Measurements from ENCODE around the gene SORCS2. TPM values are rescaled to one million over a fixed set of nuclear protein-coding genes. Genes with fewer than 3 reads are reported as not detected.

SORCS2 gene
- total RNA-seq, 1 experiment from 2014 or later: 0.15 TPM

DNA sequence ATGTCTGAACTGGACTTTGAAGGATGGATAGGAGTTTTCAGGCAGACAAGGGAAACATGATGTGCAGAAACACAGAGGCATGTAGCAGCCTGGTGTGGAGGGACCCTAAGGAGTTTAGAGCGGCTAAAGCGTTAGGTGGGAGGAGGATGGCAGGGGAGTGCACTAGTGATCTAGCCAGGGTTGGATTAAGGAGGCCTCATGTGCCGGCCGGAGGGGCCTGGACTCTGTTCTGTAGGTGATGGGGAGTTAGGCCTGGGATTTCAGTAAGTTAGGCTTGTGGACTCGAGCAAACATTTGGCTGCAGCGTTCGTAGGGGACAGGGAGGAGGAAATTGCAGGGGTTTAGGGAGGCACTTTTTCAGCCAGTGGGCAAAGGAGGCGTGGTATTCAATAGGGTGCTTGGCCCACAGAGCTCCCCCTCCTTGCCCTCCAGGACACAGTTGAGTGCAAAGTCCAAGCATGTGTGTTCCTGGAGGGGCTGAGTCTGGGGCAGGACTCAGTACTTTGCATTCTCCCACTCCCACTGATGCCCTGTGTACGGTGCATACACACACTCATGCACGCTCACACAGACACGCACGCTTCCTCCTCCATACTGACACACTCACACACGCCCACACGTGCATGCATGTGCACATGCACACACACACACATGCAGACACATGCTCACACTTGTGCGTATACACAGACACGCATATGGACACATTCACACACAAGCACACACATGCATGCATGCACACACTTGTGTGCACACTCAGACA lies 223.8 kb downstream of the SORCS2 start:
- ChIA-PET POLR2A (no interaction called here), CTCF (no interaction called here)
- intact Hi-C loops (cut with micrococcal nuclease; ENCODE audit: unreplicated experiment): no loop called here
- no peak for DNase-seq (ENCODE audit: low read depth, low spot score)
- Histone ChIP-seq H3K27ac (ENCODE audit: low read length) (no peak overlapping the region), H3K36me3 (ENCODE audit: control insufficient read depth, insufficient read depth, low read length) (no peaks in the 10 kb centered on the region), H3K4me1 (ENCODE audit: control insufficient read depth, insufficient read depth, low read length) (no peaks in the 10 kb centered on the region), H3K9me3 (ENCODE audit: control insufficient read depth, insufficient read depth, low read depth, low read length) (no peaks in the 10 kb centered on the region), H3K4me3 (ENCODE audit: low read depth in 2 of 2, low read length in 2 of 2) (no peak overlapping the region), H3K27me3 (ENCODE audit: control insufficient read depth, insufficient read depth, low read length) (no peaks in the 10 kb centered on the region)
- BruUV-seq (replicated peaks): no TSS peak
- in situ Hi-C loops (cut with HindIII; ENCODE audit: low pct_unique_long_range_greater_than_20kb, low sequenced_read_pairs): no loop called here
- no peak for ATAC-seq
- no peak for TF ChIP-seq REST (IDR thresholded peaks at IDR 0.05; ENCODE audit: insufficient read depth in 1 of 2, low read depth in 2 of 2, low read length in 1 of 2)
- TF ChIP-seq SIN3A (IDR thresholded peaks at IDR 0.05; ENCODE audit: borderline replicate concordance, insufficient read depth, low read depth, low read length): no peak

GRCh38 chr4:7416745-7417432 lies 224.6 kb downstream of the SORCS2 start:
- ATAC-seq (no peak), DNase-seq (ENCODE audit: low read depth, low spot score) (no peak)
- CTCF ChIA-PET: no interaction called here
- intact Hi-C loops (cut with micrococcal nuclease; ENCODE audit: unreplicated experiment) (no loop called here), in situ Hi-C loops (cut with HindIII; ENCODE audit: low pct_unique_long_range_greater_than_20kb, low sequenced_read_pairs) (no loop called here)
- TF ChIP-seq TCF7L2 (IDR thresholded peaks at IDR 0.05; ENCODE audit: low read depth, low read length): no peak
- TF ChIP-seq SIN3A (IDR thresholded peaks at IDR 0.05; ENCODE audit: borderline replicate concordance, insufficient read depth, low read depth, low read length): no peak
- Histone ChIP-seq H3K36me3 (ENCODE audit: control insufficient read depth, insufficient read depth, low read length) (no peaks in the 10 kb centered on the region), H3K27me3 (ENCODE audit: control insufficient read depth, insufficient read depth, low read length) (no peaks in the 10 kb centered on the region), H3K27ac (ENCODE audit: low read length) (no peak overlapping the region), H3K4me3 (ENCODE audit: low read depth in 2 of 2, low read length in 2 of 2) (no peak overlapping the region), H3K9me3 (ENCODE audit: control insufficient read depth, insufficient read depth, low read depth, low read length) (no peaks in the 10 kb centered on the region), H3K4me1 (ENCODE audit: control insufficient read depth, insufficient read depth, low read length) (no peaks in the 10 kb centered on the region)
- POLR2A ChIA-PET: no interaction called here
- no TSS peak for BruUV-seq (replicated peaks)

- BruUV-seq (replicated peaks): no TSS peak
- Histone ChIP-seq H3K9me3 (ENCODE audit: control insufficient read depth, insufficient read depth, low read depth, low read length) (no peaks in the 10 kb centered on the region), H3K4me1 (ENCODE audit: control insufficient read depth, insufficient read depth, low read length) (no peaks in the 10 kb centered on the region), H3K4me3 (ENCODE audit: low read depth in 2 of 2, low read length in 2 of 2) (no peak overlapping the region), H3K27ac (ENCODE audit: low read length) (no peak overlapping the region), H3K36me3 (ENCODE audit: control insufficient read depth, insufficient read depth, low read length) (no peaks in the 10 kb centered on the region), H3K27me3 (ENCODE audit: control insufficient read depth, insufficient read depth, low read length) (no peaks in the 10 kb centered on the region)
- in situ Hi-C loops (cut with HindIII; ENCODE audit: low pct_unique_long_range_greater_than_20kb, low sequenced_read_pairs): no loop called here
- intact Hi-C loops (cut with micrococcal nuclease; ENCODE audit: unreplicated experiment): no loop called here
- TF ChIP-seq POLR2AphosphoS5 (IDR thresholded peaks at IDR 0.05; ENCODE audit: low read depth, low read length) (no peak), REST (IDR thresholded peaks at IDR 0.05; ENCODE audit: insufficient read depth in 1 of 2, low read depth in 2 of 2, low read length in 1 of 2) (no peak), SIN3A (IDR thresholded peaks at IDR 0.05; ENCODE audit: borderline replicate concordance, insufficient read depth, low read depth, low read length) (no peak), TCF7L2 (IDR thresholded peaks at IDR 0.05; ENCODE audit: low read depth, low read length) (no peak)
- TF ChIP-seq, protein P1, sequence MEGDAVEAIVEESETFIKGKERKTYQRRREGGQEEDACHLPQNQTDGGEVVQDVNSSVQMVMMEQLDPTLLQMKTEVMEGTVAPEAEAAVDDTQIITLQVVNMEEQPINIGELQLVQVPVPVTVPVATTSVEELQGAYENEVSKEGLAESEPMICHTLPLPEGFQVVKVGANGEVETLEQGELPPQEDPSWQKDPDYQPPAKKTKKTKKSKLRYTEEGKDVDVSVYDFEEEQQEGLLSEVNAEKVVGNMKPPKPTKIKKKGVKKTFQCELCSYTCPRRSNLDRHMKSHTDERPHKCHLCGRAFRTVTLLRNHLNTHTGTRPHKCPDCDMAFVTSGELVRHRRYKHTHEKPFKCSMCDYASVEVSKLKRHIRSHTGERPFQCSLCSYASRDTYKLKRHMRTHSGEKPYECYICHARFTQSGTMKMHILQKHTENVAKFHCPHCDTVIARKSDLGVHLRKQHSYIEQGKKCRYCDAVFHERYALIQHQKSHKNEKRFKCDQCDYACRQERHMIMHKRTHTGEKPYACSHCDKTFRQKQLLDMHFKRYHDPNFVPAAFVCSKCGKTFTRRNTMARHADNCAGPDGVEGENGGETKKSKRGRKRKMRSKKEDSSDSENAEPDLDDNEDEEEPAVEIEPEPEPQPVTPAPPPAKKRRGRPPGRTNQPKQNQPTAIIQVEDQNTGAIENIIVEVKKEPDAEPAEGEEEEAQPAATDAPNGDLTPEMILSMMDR (IDR thresholded peaks at IDR 0.05): no peak
- DNase-seq (ENCODE audit: low read depth, low spot score) (no peak), ATAC-seq (no peak)
- ChIA-PET CTCF (no interaction called here), POLR2A (no interaction called here)
Observed at GRCh38 chr4:7417639-7418038, 225.3 kb downstream of the SORCS2 start.

All from Panc1 (cell line).